IMR-90 (cell line): Measurements from ENCODE around the gene LYSMD2.

Source experiments
- CEBPB ChIP-seq: IDR thresholded peaks from 2 replicates; pipeline ENCODE4 v1.6.1; 2012; ENCODE audit warnings: low read depth, low read length, improper control_type of control experiment
- CHD1 ChIP-seq: IDR thresholded peaks from 2 replicates; pipeline ENCODE4 v1.6.1; 2012; ENCODE audit warnings: low read depth, low read length, improper control_type of control experiment
- CTCF ChIP-seq: conservative IDR thresholded peaks from 2 replicates; pipeline ENCODE4 v1.5.1; 2012; ENCODE audit warnings: mild to moderate bottlenecking, low read depth, low read length, improper control_type of control experiment
- MXI1 ChIP-seq: IDR thresholded peaks from 2 replicates; pipeline ENCODE4 v1.6.1; 2012; ENCODE audit warnings: low read depth, mild to moderate bottlenecking, low read length, moderate library complexity, borderline replicate concordance
- POLR2A ChIP-seq: IDR thresholded peaks from 2 replicates; pipeline ENCODE4 v1.6.1; 2012; ENCODE audit warnings: mild to moderate bottlenecking, low read depth, low read length
- RAD21 ChIP-seq: IDR thresholded peaks from 2 replicates; pipeline ENCODE4 v1.6.1; 2012; ENCODE audit warnings: low read length, improper control_type of control experiment
- RCOR1 ChIP-seq: IDR thresholded peaks from 2 replicates; pipeline ENCODE4 v1.6.1; 2012; ENCODE audit warnings: mild to moderate bottlenecking, low read length, improper control_type of control experiment; ENCODE audit not compliant: insufficient replicate concordance
- RFX5 ChIP-seq: IDR thresholded peaks from 2 replicates; pipeline ENCODE4 v1.8.0; 2012; ENCODE audit warnings: low read depth, mild to moderate bottlenecking, low read length, moderate library complexity

- TF ChIP-seq POLR2A, result no peak
- no peak for TF ChIP-seq CHD1
- TF ChIP-seq CTCF, result no peak
- TF ChIP-seq RFX5, result no peak
- no peak for TF ChIP-seq RCOR1
- no peak for TF ChIP-seq CEBPB
- TF ChIP-seq MXI1, result no peak
- no peak for TF ChIP-seq RAD21
These were observed 18.7 kb downstream of the LYSMD2 start for GRCh38 chr15:51718746-51719145.
